GM18951 (cell line): ENCODE results near the gene HOXD11.

Experiments
- POLR2A ChIP-seq: IDR thresholded peaks from 4 replicates; pipeline ENCODE4 v1.6.1; 2011; ENCODE audit warnings: mild to moderate bottlenecking; ENCODE audit not compliant: insufficient read length, insufficient read depth; ENCODE audit errors: extremely low read depth
- in situ Hi-C: fragments of 300-500 bp; cut with MboI; formaldehyde crosslinking; loops from one replicate; pipeline ENCODE4 v1.12.0; 2022; ENCODE audit warnings: low sequenced_read_pairs, mixed read lengths, inconsistent platforms; ENCODE audit not compliant: unreplicated experiment

The HOXD11 gene

GRCh38 chr2:176099728-176100546 is 7.1 kb upstream of the HOXD11 start, which contains the start of gene HOXD12:
HOXD12 (plus strand) TSS chr2:176099795; CDS start chr2:176099802, 7 bp downstream.
- in situ Hi-C loops = loop anchor here (10.0 kb wide), 1 partner anchor 735 kb away; no protein-coding TSS in a partner anchor
- no peak for TF ChIP-seq POLR2A

GRCh38 chr2:176100547-176101140 is 6.4 kb upstream of the HOXD11 start:
- TF ChIP-seq POLR2A = no peak
- in situ Hi-C loops = no loop called here

GRCh38 chr2:176101216-176101830 is 5.8 kb upstream of the HOXD11 start:
- TF ChIP-seq POLR2A = no peak

GRCh38 chr2:176101842-176102241 is 5.2 kb upstream of the HOXD11 start:
- no peak for TF ChIP-seq POLR2A
- in situ Hi-C loops = no loop called here

More at GRCh38 chr2:176101216-176101830, 5.8 kb upstream of the HOXD11 start:
- in situ Hi-C loops = no loop called here

- in situ Hi-C loops = no loop called here
- TF ChIP-seq POLR2A = no peak
Observed at GRCh38 chr2:176102309-176102866, 4.7 kb upstream of the HOXD11 start.

- no peak for TF ChIP-seq POLR2A
- in situ Hi-C loops = no loop called here
Observed at GRCh38 chr2:176103194-176103593, 3.9 kb upstream of the HOXD11 start.

- in situ Hi-C loops = no loop called here
- no peak for TF ChIP-seq POLR2A
Observed at GRCh38 chr2:176103742-176104315, 3.3 kb upstream of the HOXD11 start.

GRCh38 chr2:176104316-176105077 is 2.6 kb upstream of the HOXD11 start:
- in situ Hi-C loops = no loop called here
- no peak for TF ChIP-seq POLR2A

GRCh38 chr2:176105078-176105729 is 1.9 kb upstream of the HOXD11 start:
- TF ChIP-seq POLR2A = no peak
- in situ Hi-C loops = no loop called here

GRCh38 chr2:176105730-176106580 is 1.1 kb upstream of the HOXD11 start:
- in situ Hi-C loops = no loop called here
- no peak for TF ChIP-seq POLR2A

- in situ Hi-C loops = no loop called here
- no peak for TF ChIP-seq POLR2A
Observed at GRCh38 chr2:176107731-176108181, 676 bp downstream of the HOXD11 start.

- no peak for TF ChIP-seq POLR2A
- in situ Hi-C loops = no loop called here
Observed at GRCh38 chr2:176109192-176109901, 2.3 kb downstream of the HOXD11 start.
